GM21786 (cell line): ENCODE measurements around the gene ORC4.
"Not testable (repeated sequence)": the region's sequence is repeated elsewhere in the genome, so short reads cannot be mapped to it uniquely, and the experiment has no call there.

ENCODE experiments used
- ATAC-seq: cut with Tn5 transposase; IDR thresholded peaks from one replicate; pipeline ENCODE4 v1.9.1; 2021; ENCODE audit not compliant: unreplicated experiment

Gene ORC4

GRCh38 chr2:148021059-148021861, 723 bp upstream of the ORC4 start, which contains the start of gene MBD5:
MBD5 (plus strand) TSS chr2:148021091.
- ATAC-seq = peak; percentile 29

GRCh38 chr2:148014616-148015015, 5.9 kb downstream of the ORC4 start:
- no peak for ATAC-seq

- no peak for ATAC-seq
Measured at GRCh38 chr2:148013876-148014275, 6.7 kb downstream of the ORC4 start.

GRCh38 chr2:148008411-148008810, 12.1 kb downstream of the ORC4 start:
- not testable (repeated sequence) for ATAC-seq

- ATAC-seq = no peak
Measured at GRCh38 chr2:148007219-148007900, 13.2 kb downstream of the ORC4 start.

GRCh38 chr2:148006249-148007007, 14.1 kb downstream of the ORC4 start:
- ATAC-seq = no peak

GRCh38 chr2:148002420-148002819, 18.1 kb downstream of the ORC4 start:
- ATAC-seq = not testable (repeated sequence)

GRCh38 chr2:148000095-148000494, 20.4 kb downstream of the ORC4 start:
- ATAC-seq = no peak

- no peak for ATAC-seq
Measured at GRCh38 chr2:147999126-147999525, 21.4 kb downstream of the ORC4 start.

GRCh38 chr2:147998203-147998602, 22.3 kb downstream of the ORC4 start:
- no peak for ATAC-seq

GRCh38 chr2:147996828-147997227, 23.7 kb downstream of the ORC4 start:
- ATAC-seq = no peak

GRCh38 chr2:147994965-147995364, 25.6 kb downstream of the ORC4 start:
- ATAC-seq = not testable (repeated sequence)

GRCh38 chr2:147989809-147990403, 30.6 kb downstream of the ORC4 start:
- peak; percentile 90 for ATAC-seq

GRCh38 chr2:147989102-147989501, 31.4 kb downstream of the ORC4 start:
- no peak for ATAC-seq

GRCh38 chr2:147980940-147981528, 39.5 kb downstream of the ORC4 start:
- ATAC-seq = no peak

- no peak for ATAC-seq
Measured at GRCh38 chr2:147977679-147978078, 42.9 kb downstream of the ORC4 start.

- no peak for ATAC-seq
Measured at GRCh38 chr2:147976102-147976501, 44.4 kb downstream of the ORC4 start.

GRCh38 chr2:147968571-147968970, 52.0 kb downstream of the ORC4 start:
- ATAC-seq = no peak

- no peak for ATAC-seq
Measured at GRCh38 chr2:147952118-147952517, 68.4 kb downstream of the ORC4 start.

GRCh38 chr2:147945660-147946059, 74.9 kb downstream of the ORC4 start:
- ATAC-seq = no peak

GRCh38 chr2:147939313-147939712, 81.2 kb downstream of the ORC4 start:
- no peak for ATAC-seq
